Urinary bladder (tissue), 4 donors: ENCODE measurements around the gene KRT7. TPM values are rescaled to one million over a fixed set of nuclear protein-coding genes. Genes with fewer than 3 reads are reported as not detected.
"Not testable (repeated sequence)": the region's sequence is repeated elsewhere in the genome, so short reads cannot be mapped to it uniquely, and the experiment has no call there.

Experiments
- DNase-seq: peaks from one replicate; pipeline ENCODE4 v3.0.0-alpha.2; 2015; ENCODE audit errors: extremely low spot score
- H3K27ac ChIP-seq: one replicate; pipeline ENCODE4 v1.5.1; 2013; ENCODE audit warnings: low read depth, mild to moderate bottlenecking, moderate library complexity
- H3K36me3 ChIP-seq: one replicate; pipeline ENCODE4 v1.6.1; 2013; ENCODE audit warnings: mild to moderate bottlenecking, moderate library complexity; ENCODE audit not compliant: insufficient read depth
- H3K4me1 ChIP-seq: one replicate; pipeline ENCODE4 v1.6.1; 2013; ENCODE audit warnings: mild to moderate bottlenecking, moderate library complexity; ENCODE audit not compliant: insufficient read depth
- H3K4me3 ChIP-seq: one replicate; pipeline ENCODE4 v1.5.1; 2013; ENCODE audit warnings: low read depth, low read length
- WGBS: extraction: QIAGEN DNeasy Blood & Tissue Kit; methylation state at CpG from one replicate; pipeline ENCODE4 v1.1.7; 2013; 5-methylcytosine and 5-hydroxymethylcytosine counted together
- polyA plus RNA-seq: library from polyadenylated mRNA; stranded (reverse); fragments of 200-250 nt; gene quantifications from one replicate; pipeline ENCODE4 v1.2.3, GENCODE V29; 2013
- total RNA-seq: library from RNA; depleted of rRNA; stranded (reverse); fragments of >200 nt; gene quantifications from one replicate; pipeline ENCODE4 v1.2.3, GENCODE V29; 2014
- donor health status: healthy with polysubstance abuse.
- donor health status: healthy.

The KRT7 gene
- total and polyA plus RNA-seq, 2 donors, result 147 to 158 TPM

GRCh38 chr12:52279422-52280318, 46.6 kb downstream of the KRT7 start:
- Histone ChIP-seq H3K4me3 (no peak overlapping the region), H3K27ac (peak overlapping the region; percentile 55), H3K4me1 (no peaks in the 10 kb centered on the region), H3K36me3 (no peaks in the 10 kb centered on the region)
- DNase-seq, result no peak
- 86% methylated on average over 14 of the region's 14 CpGs for WGBS

DNA sequence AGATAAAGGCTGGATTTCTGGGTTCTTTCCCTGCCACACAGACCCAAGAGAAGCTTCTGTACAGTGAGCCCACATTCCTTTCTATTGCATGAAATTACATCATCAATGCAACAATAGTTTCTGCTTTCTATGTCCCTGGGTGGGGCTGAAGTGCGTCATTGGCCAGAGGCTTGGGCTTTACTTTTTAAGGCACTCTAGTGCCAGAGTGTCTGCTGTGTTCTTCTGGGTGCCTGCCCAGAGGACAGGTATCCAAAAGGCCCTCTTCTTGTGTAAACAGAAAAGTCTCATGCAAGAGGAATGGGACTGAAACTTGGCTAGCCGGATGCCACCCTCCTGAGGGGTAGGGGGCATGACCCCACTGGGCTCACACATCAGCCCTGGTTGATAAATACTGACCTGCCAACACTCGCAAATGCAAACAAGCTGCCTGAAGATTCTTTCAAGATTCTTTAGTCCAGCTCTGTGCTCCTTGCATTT, 47.3 kb downstream of the KRT7 start:
- H3K27ac ChIP-seq, result peak overlapping the region; percentile 14
- H3K4me3 ChIP-seq, result no peak overlapping the region
- H3K36me3 ChIP-seq, result no peaks in the 10 kb centered on the region
- 28% methylated on average over 3 of the region's 3 CpGs for WGBS
- DNase-seq, result peak; percentile 57
- H3K4me1 ChIP-seq, result no peaks in the 10 kb centered on the region

GRCh38 chr12:52280796-52281560, 47.9 kb downstream of the KRT7 start:
- peak overlapping the region; percentile 30 for H3K27ac ChIP-seq
- H3K4me1 ChIP-seq, result no peaks in the 10 kb centered on the region
- no peak overlapping the region for H3K4me3 ChIP-seq
- no peaks in the 10 kb centered on the region for H3K36me3 ChIP-seq
- no peak for DNase-seq
- WGBS, result 27% methylated on average over 4 of the region's 4 CpGs

- H3K4me1 ChIP-seq, result no peaks in the 10 kb centered on the region
- no peak overlapping the region for H3K27ac ChIP-seq
- no peak for DNase-seq
- H3K4me3 ChIP-seq, result no peak overlapping the region
- WGBS, result 78% methylated on average over 4 of the region's 4 CpGs
- H3K36me3 ChIP-seq, result no peaks in the 10 kb centered on the region
Observed at GRCh38 chr12:52284562-52285171, 51.6 kb downstream of the KRT7 start.

- Histone ChIP-seq H3K4me1 (no peaks in the 10 kb centered on the region), H3K27ac (no peak overlapping the region), H3K36me3 (no peaks in the 10 kb centered on the region), H3K4me3 (no peak overlapping the region)
- 97% methylated on average over 2 of the region's 2 CpGs for WGBS
- no peak for DNase-seq
Observed at GRCh38 chr12:52285172-52285745, 52.2 kb downstream of the KRT7 start.

GRCh38 chr12:52285851-52286530, 52.9 kb downstream of the KRT7 start:
- H3K36me3 ChIP-seq, result no peaks in the 10 kb centered on the region
- 92% methylated on average over 24 of the region's 24 CpGs for WGBS
- DNase-seq, result no peak
- H3K4me1 ChIP-seq, result no peaks in the 10 kb centered on the region
- H3K4me3 ChIP-seq, result no peak overlapping the region
- no peak overlapping the region for H3K27ac ChIP-seq

- not testable (repeated sequence) for H3K27ac ChIP-seq, H3K36me3 ChIP-seq, H3K4me3 ChIP-seq, DNase-seq, H3K4me1 ChIP-seq
- 89% methylated on average over 21 of the region's 21 CpGs for WGBS
Observed at GRCh38 chr12:52286857-52287785, 54.1 kb downstream of the KRT7 start.

- not testable (repeated sequence) for DNase-seq, H3K4me3 ChIP-seq, H3K4me1 ChIP-seq, H3K27ac ChIP-seq, H3K36me3 ChIP-seq
- 85% methylated on average over 17 of the region's 17 CpGs for WGBS
Observed at GRCh38 chr12:52287816-52288805, 55.1 kb downstream of the KRT7 start.

DNA sequence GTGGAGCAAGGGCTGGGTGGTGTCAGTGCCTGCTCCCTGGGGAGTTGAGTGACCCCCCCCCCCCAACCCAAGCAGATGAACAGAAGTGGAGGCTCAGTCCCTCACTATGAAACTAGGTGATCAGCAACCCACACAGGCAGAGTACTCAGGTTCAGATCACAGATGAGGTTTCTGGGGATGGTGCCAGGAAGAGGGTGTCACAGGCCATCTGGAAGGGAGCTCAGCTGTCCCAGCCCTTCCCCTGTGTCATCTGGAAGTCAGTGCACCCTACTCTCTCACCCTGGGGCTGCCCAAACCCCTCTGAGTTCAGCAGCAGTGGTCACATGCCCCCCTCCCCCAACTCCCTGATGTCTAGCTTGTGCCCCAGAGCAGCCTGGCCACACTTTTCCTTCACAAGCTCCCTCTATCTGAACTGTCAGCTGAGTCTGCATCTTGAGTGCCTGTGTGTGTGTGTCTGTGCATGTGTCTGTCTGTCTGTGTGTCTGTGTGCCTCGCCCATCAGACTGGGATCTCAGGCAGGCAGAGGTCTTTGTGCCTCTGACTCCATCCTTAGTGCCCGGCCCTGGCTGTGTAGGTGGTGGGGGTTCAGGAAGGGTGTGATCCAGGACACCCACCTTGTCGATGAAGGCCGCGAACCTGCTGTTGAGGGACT, 57.6 kb downstream of the KRT7 start:
- not testable (repeated sequence) for H3K4me3 ChIP-seq, H3K36me3 ChIP-seq
- WGBS, result no CpG with 5 or more reads among the region's 5 CpGs

DNA sequence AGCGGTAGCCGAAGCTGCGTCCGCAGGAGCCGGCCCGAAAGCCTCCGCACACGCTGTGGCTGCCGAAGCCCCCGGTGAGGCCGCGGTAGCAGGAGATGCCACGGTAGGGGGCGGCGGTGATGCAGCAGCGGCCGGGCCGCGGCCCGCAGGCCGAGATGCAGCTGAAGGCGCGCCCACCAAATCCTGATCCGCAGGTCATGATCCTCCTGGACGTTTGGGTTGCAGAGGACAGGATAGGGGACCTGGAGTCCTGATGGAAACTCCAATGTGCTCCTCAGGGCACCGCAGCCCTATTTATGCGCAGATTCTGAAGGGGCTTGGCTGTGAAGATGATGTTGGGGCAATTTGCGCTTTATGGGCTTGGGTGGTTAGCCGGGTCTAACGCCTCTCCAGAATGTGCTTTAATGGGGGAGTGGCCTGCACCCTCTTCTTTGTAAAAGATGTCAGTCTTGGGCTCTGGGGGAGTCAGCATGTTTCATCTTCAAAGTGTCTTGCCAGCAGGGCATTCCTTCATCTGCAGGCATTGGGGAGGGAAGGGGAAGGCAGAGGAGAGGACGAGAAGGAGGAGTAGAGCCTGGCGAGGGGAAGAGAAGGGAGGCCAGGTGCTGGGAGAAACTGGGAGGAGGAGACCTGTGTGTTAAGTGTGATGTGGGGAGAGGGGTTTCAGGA, 58.4 kb downstream of the KRT7 start, which contains the start of gene KRT81:
KRT81 (minus strand) TSS at position 268 of the 669 bp plus-strand sequence; CDS start at position 199, 69 bp downstream.
- H3K36me3 ChIP-seq, result no peaks in the 10 kb centered on the region
- WGBS, result 59% methylated on average over 23 of the region's 32 CpGs
- no peak within 1 kb of the TSS for H3K4me3 ChIP-seq
- no peaks in the 10 kb centered on the region for H3K4me1 ChIP-seq
- no peak within 1 kb of the TSS for H3K27ac ChIP-seq
- DNase-seq, result no peak

More for the DNA sequence above, 57.6 kb downstream of the KRT7 start:
- not testable (repeated sequence) for DNase-seq, H3K4me1 ChIP-seq, H3K27ac ChIP-seq
